ENCODE results near the gene PKP4. TPM values are rescaled to one million over a fixed set of nuclear protein-coding genes. Genes with fewer than 3 reads are reported as not detected.

The PKP4 gene
- total and polyA plus RNA-seq, 11 donors = 17.6 to 66.7 (median 49.0) TPM

DNA sequence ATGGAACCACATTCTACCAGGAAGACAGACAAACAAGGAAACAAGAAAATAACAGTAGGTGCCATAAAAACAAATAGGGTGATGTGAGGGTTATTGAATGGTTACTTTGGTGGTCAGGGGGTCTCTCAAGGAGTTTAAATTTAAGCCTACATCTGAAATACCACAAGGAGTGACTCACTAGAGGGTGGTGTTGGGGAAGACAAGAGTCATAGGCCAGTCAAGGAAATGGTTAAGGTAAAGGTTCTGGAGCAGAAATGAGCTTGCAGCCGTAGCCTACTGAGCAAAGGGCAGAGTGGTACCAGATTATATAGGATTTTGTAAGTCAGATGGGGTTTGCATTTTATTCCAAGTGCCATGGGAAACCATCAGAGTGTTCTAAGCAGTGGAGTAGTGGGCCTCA lies 202.7 kb downstream of the PKP4 start:
- DNase-seq = no peak
- TF ChIP-seq, protein P1, sequence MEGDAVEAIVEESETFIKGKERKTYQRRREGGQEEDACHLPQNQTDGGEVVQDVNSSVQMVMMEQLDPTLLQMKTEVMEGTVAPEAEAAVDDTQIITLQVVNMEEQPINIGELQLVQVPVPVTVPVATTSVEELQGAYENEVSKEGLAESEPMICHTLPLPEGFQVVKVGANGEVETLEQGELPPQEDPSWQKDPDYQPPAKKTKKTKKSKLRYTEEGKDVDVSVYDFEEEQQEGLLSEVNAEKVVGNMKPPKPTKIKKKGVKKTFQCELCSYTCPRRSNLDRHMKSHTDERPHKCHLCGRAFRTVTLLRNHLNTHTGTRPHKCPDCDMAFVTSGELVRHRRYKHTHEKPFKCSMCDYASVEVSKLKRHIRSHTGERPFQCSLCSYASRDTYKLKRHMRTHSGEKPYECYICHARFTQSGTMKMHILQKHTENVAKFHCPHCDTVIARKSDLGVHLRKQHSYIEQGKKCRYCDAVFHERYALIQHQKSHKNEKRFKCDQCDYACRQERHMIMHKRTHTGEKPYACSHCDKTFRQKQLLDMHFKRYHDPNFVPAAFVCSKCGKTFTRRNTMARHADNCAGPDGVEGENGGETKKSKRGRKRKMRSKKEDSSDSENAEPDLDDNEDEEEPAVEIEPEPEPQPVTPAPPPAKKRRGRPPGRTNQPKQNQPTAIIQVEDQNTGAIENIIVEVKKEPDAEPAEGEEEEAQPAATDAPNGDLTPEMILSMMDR (IDR thresholded peaks at IDR 0.05) = no peak
- no peak for TF ChIP-seq POLR2A (IDR thresholded peaks at IDR 0.05)
- 39 to 98% (median 94%) methylated on average over 1 of the region's 1 CpG for WGBS, 4 donors
- Histone ChIP-seq H3K9me3 (no peaks in the 10 kb centered on the region), H3K27me3 (no peaks in the 10 kb centered on the region), H3K4me3 (no peak overlapping the region), H3K27ac (no peak overlapping the region), H3K36me3 (peaks cover 0 to 60% (median 28%) of the 10 kb centered on the region in 9 donors), H3K4me1 (peaks cover 0 to 20% (median 6%) of the 10 kb centered on the region in 12 donors)
- intact Hi-C loops (cut with DNase I) = no loop called here
- ATAC-seq = no peak

DNA sequence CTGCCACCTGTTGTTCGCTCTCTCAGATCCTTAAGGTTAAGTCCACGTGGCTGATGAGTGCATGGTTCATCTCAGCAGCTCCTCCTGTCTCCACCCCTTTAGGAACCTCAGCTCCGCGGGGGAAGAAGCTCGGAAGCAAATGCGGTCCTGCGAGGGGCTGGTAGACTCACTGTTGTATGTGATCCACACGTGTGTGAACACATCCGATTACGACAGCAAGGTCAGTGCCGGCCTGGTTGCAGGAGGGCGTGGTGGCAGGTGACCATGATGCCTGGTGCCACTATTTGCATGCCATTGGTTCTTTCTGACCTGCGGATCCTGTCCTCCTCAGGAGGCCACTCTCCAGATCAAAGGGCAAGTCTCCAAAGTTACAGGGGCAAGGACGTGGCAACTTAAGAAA lies 204.5 kb downstream of the PKP4 start:
- Histone ChIP-seq H3K4me1 (peaks cover 0 to 32% (median 18%) of the 10 kb centered on the region in 12 donors), H3K27ac (no peak overlapping the region), H3K36me3 (peaks cover 0 to 55% (median 28%) of the 10 kb centered on the region in 9 donors), H3K4me3 (no peak overlapping the region), H3K27me3 (no peaks in the 10 kb centered on the region), H3K9me3 (no peaks in the 10 kb centered on the region)
- intact Hi-C loops (cut with DNase I) = loop anchor here in 5 of 10 donors (5.0 to 10.0 kb wide), 3 partner anchors 84 to 204 kb away; partner anchors contain the start of genes CCDC148 (in 1 of the 5) and PKP4 (in 1 of the 5)
- TF ChIP-seq, protein P1 (IDR thresholded peaks at IDR 0.05) = no peak
- TF ChIP-seq POLR2A (IDR thresholded peaks at IDR 0.05) = no peak
- DNase-seq = no peak
- ATAC-seq = no peak
- 92 to 97% (median 95%) methylated on average over 14 of the region's 14 CpGs for WGBS, 4 donors

DNA sequence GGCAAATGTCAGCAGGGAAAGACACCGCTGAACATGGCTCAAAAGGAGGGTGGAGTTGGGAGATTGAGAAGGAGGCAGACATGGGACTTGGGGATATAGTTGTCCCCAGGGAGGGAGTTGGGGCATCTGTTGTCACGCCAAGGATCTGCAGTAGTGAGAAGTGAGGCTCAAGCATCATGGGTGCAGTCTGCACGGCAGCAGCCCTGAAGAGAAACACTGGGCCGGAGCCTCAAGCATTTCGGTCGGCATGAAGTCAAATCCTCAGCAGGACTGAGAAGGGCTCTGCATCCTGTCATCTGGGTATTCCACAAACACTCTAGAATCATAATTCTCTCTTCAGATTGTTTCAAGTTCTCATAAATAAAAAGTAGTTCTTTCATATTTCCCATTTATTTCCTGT lies 205.7 kb downstream of the PKP4 start:
- DNase-seq (no peak), ATAC-seq (no peak)
- H3K27me3 ChIP-seq = no peaks in the 10 kb centered on the region
- WGBS, 4 donors = 85 to 94% (median 90%) methylated on average over 6 of the region's 6 CpGs
- no peak overlapping the region for H3K4me3 ChIP-seq
- TF ChIP-seq POLR2A (IDR thresholded peaks at IDR 0.05) = no peak
- TF ChIP-seq, protein P1 (IDR thresholded peaks at IDR 0.05) = no peak
- no peak overlapping the region for H3K27ac ChIP-seq
- intact Hi-C loops (cut with DNase I) = loop anchor here in 5 of 10 donors (5.0 to 10.0 kb wide), 3 partner anchors 82 to 205 kb away; partner anchors contain the start of genes CCDC148 (in 1 of the 5) and PKP4 (in 1 of the 5)
- H3K9me3 ChIP-seq = no peaks in the 10 kb centered on the region
- peaks cover 0 to 57% (median 31%) of the 10 kb centered on the region in 9 donors for H3K36me3 ChIP-seq
- H3K4me1 ChIP-seq = peaks cover 2 to 43% (median 24%) of the 10 kb centered on the region in 12 donors

DNA sequence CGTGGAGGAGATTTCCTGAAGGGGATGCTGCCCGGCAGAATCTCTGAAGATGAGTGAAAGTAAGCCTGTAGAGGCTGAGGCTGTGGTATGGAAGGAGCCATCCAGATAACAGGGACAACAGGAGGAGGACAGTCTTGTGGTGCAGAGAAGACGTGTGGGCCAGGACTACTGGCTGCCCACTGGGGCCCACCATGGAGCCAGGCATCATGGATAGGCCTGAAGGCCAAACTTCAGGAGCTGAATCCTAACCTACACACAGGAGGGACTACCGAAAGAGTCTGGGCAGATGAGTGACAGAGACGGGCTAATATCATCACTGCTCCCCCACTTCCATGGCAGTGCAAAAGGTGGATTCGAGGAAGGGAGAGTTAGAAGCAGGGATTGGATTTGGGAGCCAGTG lies 207.0 kb downstream of the PKP4 start:
- H3K4me3 ChIP-seq = no peak overlapping the region
- TF ChIP-seq, protein P1 (IDR thresholded peaks at IDR 0.05) = no peak
- TF ChIP-seq POLR2A (IDR thresholded peaks at IDR 0.05) = no peak
- no peaks in the 10 kb centered on the region for H3K27me3 ChIP-seq
- peaks cover 0 to 54% (median 32%) of the 10 kb centered on the region in 9 donors for H3K36me3 ChIP-seq
- H3K27ac ChIP-seq = peak overlapping the region in 1 of 12 donors; percentile 6
- no peak for DNase-seq
- no peaks in the 10 kb centered on the region for H3K9me3 ChIP-seq
- intact Hi-C loops (cut with DNase I) = loop anchor here in 5 of 10 donors (5.0 to 10.0 kb wide), 3 partner anchors 81 to 206 kb away; partner anchors contain the start of genes CCDC148 (in 1 of the 5) and PKP4 (in 1 of the 5)
- peaks cover 4 to 53% (median 34%) of the 10 kb centered on the region in 12 donors for H3K4me1 ChIP-seq
- no peak for ATAC-seq
- WGBS, 4 donors = 81 to 86% (median 84%) methylated on average over 6 of the region's 6 CpGs
